PC-9 (cell line): ENCODE measurements around the gene NFRKB. TPM values are rescaled to one million over a fixed set of nuclear protein-coding genes. Genes with fewer than 3 reads are reported as not detected.

Experiments used
- BruUV-seq: library from RNA; stranded (reverse); fragments of 400-500 nt; replicated peaks from 2 replicates; lab custom pipeline; 2021; lab: Mats Ljungman, UMichigan
- CTCF ChIA-PET: fragments of 300-600 bp; sonication (Branson Sonifier 250); formaldehyde crosslinking; loops from one replicate; lab custom pipeline; 2022; ENCODE audit warnings: antibody characterized with exemption; lab: Charles Lee
- POLR2A ChIA-PET: fragments of 300-600 bp; sonication (Branson Sonifier 250); formaldehyde crosslinking; loops from one replicate; lab custom pipeline; 2022; ENCODE audit warnings: antibody characterized with exemption; ENCODE audit not compliant: unreplicated experiment; lab: Charles Lee
- DNase-seq, 2 experiments: peaks; one replicate each; pipeline versions ENCODE4 v3.0.0 to v3.0.0-alpha.2; 2015 to 2022; ENCODE audit warnings: mixed read lengths in 1 of 2
- H2AFZ ChIP-seq: fragments of 200-600 bp; sonication (generic); 2 replicates; pipeline ENCODE4 v1.8.1; 2017; ENCODE audit warnings: antibody characterized with exemption
- H3F3A ChIP-seq: fragments of 200-600 bp; sonication (generic); 2 replicates; pipeline ENCODE4 v1.8.1; 2017; ENCODE audit warnings: antibody characterized with exemption, mild to moderate bottlenecking, low read depth; ENCODE audit not compliant: insufficient read depth
- H3K27ac ChIP-seq: fragments of 200-600 bp; sonication (generic); 2 replicates; pipeline ENCODE4 v1.6.1; 2016; ENCODE audit warnings: mixed run types
- H3K27me3 ChIP-seq: fragments of 200-600 bp; sonication (generic); 2 replicates; pipeline ENCODE4 v1.6.1; 2016; ENCODE audit warnings: low read depth, mixed run types; ENCODE audit not compliant: insufficient read depth
- H3K36me3 ChIP-seq: fragments of 200-600 bp; sonication (generic); 2 replicates; pipeline ENCODE4 v1.6.1; 2016; ENCODE audit warnings: low read depth, mixed run types
- H3K4me1 ChIP-seq: fragments of 200-600 bp; sonication (generic); replicated peaks from 2 replicates; pipeline ENCODE4 v1.6.1; 2016; ENCODE audit warnings: mixed run types; ENCODE audit not compliant: insufficient read depth
- H3K4me2 ChIP-seq: fragments of 200-600 bp; sonication (generic); 2 replicates; pipeline ENCODE4 v1.6.1; 2017; ENCODE audit warnings: mixed run types
- H3K4me3 ChIP-seq: fragments of 200-600 bp; sonication (generic); 2 replicates; pipeline ENCODE4 v1.6.1; 2016; ENCODE audit warnings: mixed run types
- H3K79me2 ChIP-seq: fragments of 200-600 bp; sonication (generic); 2 replicates; pipeline ENCODE4 v1.6.1; 2017; ENCODE audit warnings: low read depth, mixed run types
- H3K9me2 ChIP-seq: fragments of 200-600 bp; sonication (generic); 2 replicates; pipeline ENCODE4 v1.8.1; 2017; ENCODE audit warnings: mild to moderate bottlenecking; ENCODE audit not compliant: insufficient read depth
- H3K9me3 ChIP-seq: fragments of 200-600 bp; sonication (generic); 2 replicates; pipeline ENCODE4 v1.8.1; 2016; ENCODE audit warnings: low read depth; ENCODE audit not compliant: insufficient read depth
- H4K20me1 ChIP-seq: fragments of 200-600 bp; sonication (generic); 2 replicates; pipeline ENCODE4 v1.8.1; 2017; ENCODE audit not compliant: insufficient read depth
- EZH2 ChIP-seq: fragments of 200-600 bp; sonication (generic); IDR thresholded peaks from 2 replicates; pipeline ENCODE4 v1.8.0; 2017; ENCODE audit warnings: antibody characterized with exemption, low read depth
- intact Hi-C: fragments of 100-400 bp; cut with micrococcal nuclease; formaldehyde crosslinking; loops from one replicate; pipeline ENCODE4 v1.10.0; 2022; ENCODE audit not compliant: unreplicated experiment
- total RNA-seq: library from RNA; stranded (reverse); gene quantifications from 2 replicates; pipeline ENCODE4 v1.2.3, GENCODE V29; 2021
- TF ChIP-seq, protein P1 (sequence below): fragments of 200-600 bp; sonication (generic); conservative IDR thresholded peaks from 2 replicates; pipeline ENCODE4 v1.6.1; 2017; ENCODE audit warnings: mixed run types, antibody characterized with exemption, mild to moderate bottlenecking, moderate library complexity

Gene NFRKB
- total RNA-seq, 1 experiment from 2014 or later = 37.8 TPM

DNA sequence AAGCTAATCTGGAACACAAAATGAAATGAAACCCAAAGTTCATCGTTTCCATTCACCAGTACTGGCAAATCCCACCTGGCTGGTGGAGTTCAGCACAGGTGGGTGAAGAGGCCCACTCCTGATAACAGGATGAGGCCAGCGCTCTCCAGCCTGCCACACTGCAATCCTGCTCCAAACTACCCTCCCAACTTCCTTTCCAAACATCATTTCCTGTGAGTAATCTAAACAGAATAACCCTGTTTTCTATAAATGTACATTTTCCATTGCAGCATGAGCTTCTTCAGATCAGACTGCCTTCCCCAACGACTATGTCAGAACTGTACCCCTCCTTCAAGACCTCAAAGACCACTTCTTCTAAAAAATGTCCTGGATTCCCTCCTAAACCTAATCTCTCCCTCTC is 15.9 kb upstream of the NFRKB start:
- ChIA-PET POLR2A (no interaction called here), CTCF (no interaction called here)
- no peak for DNase-seq
- no peaks in the 10 kb centered on the region for H4K20me1 ChIP-seq
- H3K27ac ChIP-seq = no peak overlapping the region
- no peaks in the 10 kb centered on the region for H3K9me2 ChIP-seq
- TF ChIP-seq, protein P1, sequence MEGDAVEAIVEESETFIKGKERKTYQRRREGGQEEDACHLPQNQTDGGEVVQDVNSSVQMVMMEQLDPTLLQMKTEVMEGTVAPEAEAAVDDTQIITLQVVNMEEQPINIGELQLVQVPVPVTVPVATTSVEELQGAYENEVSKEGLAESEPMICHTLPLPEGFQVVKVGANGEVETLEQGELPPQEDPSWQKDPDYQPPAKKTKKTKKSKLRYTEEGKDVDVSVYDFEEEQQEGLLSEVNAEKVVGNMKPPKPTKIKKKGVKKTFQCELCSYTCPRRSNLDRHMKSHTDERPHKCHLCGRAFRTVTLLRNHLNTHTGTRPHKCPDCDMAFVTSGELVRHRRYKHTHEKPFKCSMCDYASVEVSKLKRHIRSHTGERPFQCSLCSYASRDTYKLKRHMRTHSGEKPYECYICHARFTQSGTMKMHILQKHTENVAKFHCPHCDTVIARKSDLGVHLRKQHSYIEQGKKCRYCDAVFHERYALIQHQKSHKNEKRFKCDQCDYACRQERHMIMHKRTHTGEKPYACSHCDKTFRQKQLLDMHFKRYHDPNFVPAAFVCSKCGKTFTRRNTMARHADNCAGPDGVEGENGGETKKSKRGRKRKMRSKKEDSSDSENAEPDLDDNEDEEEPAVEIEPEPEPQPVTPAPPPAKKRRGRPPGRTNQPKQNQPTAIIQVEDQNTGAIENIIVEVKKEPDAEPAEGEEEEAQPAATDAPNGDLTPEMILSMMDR = no peak
- TF ChIP-seq EZH2 = no peak
- intact Hi-C loops = no loop called here
- H3K36me3 ChIP-seq = no peaks in the 10 kb centered on the region
- H3K4me3 ChIP-seq = no peak overlapping the region
- no peaks in the 10 kb centered on the region for H3K9me3 ChIP-seq
- H2AFZ ChIP-seq = no peak overlapping the region
- H3F3A ChIP-seq = no peaks in the 10 kb centered on the region
- no peak overlapping the region for H3K4me2 ChIP-seq
- no peaks in the 10 kb centered on the region for H3K27me3 ChIP-seq
- no TSS peak for BruUV-seq
- H3K4me1 ChIP-seq = no peaks in the 10 kb centered on the region
- no peaks in the 10 kb centered on the region for H3K79me2 ChIP-seq

DNA sequence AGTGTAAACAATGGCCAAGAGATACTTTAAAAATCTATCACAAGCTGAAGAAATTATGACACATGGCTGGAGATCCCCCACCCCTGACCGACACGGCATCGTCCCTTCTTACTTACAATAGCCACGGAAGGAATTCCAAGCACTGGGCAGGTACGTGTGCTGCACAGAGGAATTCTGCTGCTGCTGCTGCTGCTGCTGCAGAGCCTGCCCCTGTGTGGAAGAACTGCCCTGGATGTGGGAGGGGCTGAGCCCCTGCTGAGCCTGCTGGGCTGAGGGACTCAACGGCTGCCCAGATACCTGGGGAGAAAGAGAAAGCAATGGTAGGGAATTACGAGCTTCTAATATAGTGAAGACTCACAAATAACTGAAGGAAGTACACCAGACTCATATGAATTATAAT is 15.0 kb upstream of the NFRKB start:
- Histone ChIP-seq H4K20me1 (no peaks in the 10 kb centered on the region), H3K4me1 (no peaks in the 10 kb centered on the region), H2AFZ (no peak overlapping the region), H3K9me3 (no peaks in the 10 kb centered on the region), H3F3A (no peaks in the 10 kb centered on the region), H3K4me2 (no peak overlapping the region), H3K36me3 (no peaks in the 10 kb centered on the region), H3K27ac (no peak overlapping the region), H3K27me3 (no peaks in the 10 kb centered on the region), H3K4me3 (no peak overlapping the region), H3K9me2 (no peaks in the 10 kb centered on the region), H3K79me2 (no peaks in the 10 kb centered on the region)
- intact Hi-C loops = no loop called here
- TF ChIP-seq, protein P1 = no peak
- TF ChIP-seq EZH2 = no peak
- no peak for DNase-seq
- BruUV-seq = no TSS peak
- POLR2A ChIA-PET = no interaction called here
- CTCF ChIA-PET = no interaction called here

DNA sequence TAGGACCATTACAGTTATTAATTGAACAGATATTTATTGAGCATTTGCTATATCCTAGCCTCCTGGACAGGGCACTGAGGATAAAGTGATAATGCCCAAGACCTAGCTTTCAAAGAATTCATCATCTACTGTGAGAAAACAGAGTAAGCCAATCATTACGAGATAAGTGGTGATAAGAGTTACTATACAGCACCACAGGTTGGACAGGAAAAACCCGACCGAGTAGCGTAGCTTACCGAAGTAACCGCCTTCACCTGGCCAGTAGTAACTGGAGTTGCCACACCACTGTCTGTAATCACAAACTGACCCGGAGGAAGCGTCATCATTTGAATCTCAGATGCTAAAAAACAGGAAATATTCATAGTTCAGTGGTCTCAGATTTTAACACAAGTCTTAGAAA is 10.0 kb upstream of the NFRKB start:
- H3F3A ChIP-seq = no peaks in the 10 kb centered on the region
- H3K36me3 ChIP-seq = no peaks in the 10 kb centered on the region
- H4K20me1 ChIP-seq = no peaks in the 10 kb centered on the region
- no TSS peak for BruUV-seq
- no peaks in the 10 kb centered on the region for H3K9me3 ChIP-seq
- no peak overlapping the region for H2AFZ ChIP-seq
- TF ChIP-seq, protein P1 = no peak
- TF ChIP-seq EZH2 = no peak
- ChIA-PET CTCF (no interaction called here), POLR2A (no interaction called here)
- no peak for DNase-seq
- no peaks in the 10 kb centered on the region for H3K4me1 ChIP-seq
- H3K4me3 ChIP-seq = no peak overlapping the region
- intact Hi-C loops = no loop called here
- no peak overlapping the region for H3K27ac ChIP-seq
- no peaks in the 10 kb centered on the region for H3K79me2 ChIP-seq
- H3K27me3 ChIP-seq = no peaks in the 10 kb centered on the region
- no peak overlapping the region for H3K4me2 ChIP-seq
- H3K9me2 ChIP-seq = no peaks in the 10 kb centered on the region
